Measurements from ENCODE around the gene ATXN3L. TPM values are rescaled to one million over a fixed set of nuclear protein-coding genes. Genes with fewer than 3 reads are reported as not detected.

Gene ATXN3L
- total RNA-seq, 2 experiments from 2014 or later = not detected

DNA sequence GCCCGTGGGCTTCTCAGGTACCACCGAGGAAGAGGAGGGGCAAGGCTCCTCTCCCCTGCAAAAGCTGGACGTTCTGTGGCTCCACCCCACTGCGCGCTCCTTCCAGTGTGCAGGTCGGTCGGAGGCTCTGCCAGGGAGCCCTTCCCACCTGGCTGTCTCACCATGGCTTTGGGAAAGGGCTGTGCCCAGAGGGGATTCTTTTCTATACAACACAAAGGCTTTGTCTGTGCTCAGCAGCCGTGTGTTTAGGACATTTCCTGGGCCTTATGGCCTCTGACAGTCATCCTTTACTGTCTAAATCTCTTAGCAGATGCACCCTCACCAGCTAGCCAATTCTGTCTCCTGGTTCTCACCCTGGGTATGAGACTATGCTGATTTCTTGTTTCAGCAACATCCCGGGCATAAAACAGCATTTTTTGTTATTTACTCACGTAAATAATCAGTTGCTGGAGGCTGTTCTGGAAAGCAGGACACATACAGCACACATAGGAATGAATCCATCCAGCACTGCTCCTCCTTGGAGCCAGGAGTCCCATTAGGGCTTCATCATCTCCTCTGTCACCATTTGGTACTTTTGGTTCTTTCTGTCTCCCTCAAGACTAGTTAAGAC, 20.4 kb upstream of the ATXN3L start:
- H3K9me3 Mint-ChIP-seq = no peaks in the 10 kb centered on the region
- no peaks in the 10 kb centered on the region for H3K4me1 Mint-ChIP-seq (ENCODE audit: low read depth)
- no peaks in the 10 kb centered on the region for H3K36me3 Mint-ChIP-seq (ENCODE audit: low read depth)
- intact Hi-C loops (cut with micrococcal nuclease) = no loop called here
- DNase-seq = no peak
- no peak overlapping the region for H3K4me3 Mint-ChIP-seq
- CTCF ChIA-PET = interaction anchor here (0.6 to 1.4 kb wide), 3 partner anchors 10 to 394 kb away, joined by 3 to 4 read pairs (median 3); no protein-coding TSS in a partner anchor
- H3K27ac Mint-ChIP-seq = no peak overlapping the region
- no peaks in the 10 kb centered on the region for H3K27me3 Mint-ChIP-seq (ENCODE audit: low read depth)

DNA sequence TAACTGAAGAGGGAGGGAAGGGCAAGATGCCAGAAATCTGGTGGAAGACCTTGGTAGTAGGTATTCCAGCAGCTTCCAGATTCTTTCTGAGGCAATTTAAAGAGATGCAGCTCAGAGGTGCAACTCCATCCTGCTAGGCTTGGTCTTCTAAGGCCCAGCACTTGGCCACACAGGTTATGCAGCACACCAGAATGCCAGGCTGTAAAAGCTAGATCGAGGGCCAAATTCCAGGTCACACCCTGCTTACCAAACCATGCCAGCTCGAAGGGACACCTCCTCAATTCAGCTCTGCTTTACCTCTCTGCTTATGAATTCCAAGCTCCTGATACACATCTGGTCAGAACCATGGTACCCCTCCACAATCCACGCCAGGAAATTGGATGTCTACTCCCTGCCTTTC, 19.8 kb upstream of the ATXN3L start:
- Mint-ChIP-seq H3K27me3 (ENCODE audit: low read depth) (no peaks in the 10 kb centered on the region), H3K4me1 (ENCODE audit: low read depth) (no peaks in the 10 kb centered on the region), H3K4me3 (no peak overlapping the region), H3K27ac (no peak overlapping the region), H3K9me3 (no peaks in the 10 kb centered on the region), H3K36me3 (ENCODE audit: low read depth) (no peaks in the 10 kb centered on the region)
- DNase-seq = no peak
- CTCF ChIA-PET = interaction anchor here (0.6 to 1.4 kb wide), 3 partner anchors 11 to 393 kb away, joined by 3 to 4 read pairs (median 3); no protein-coding TSS in a partner anchor
- intact Hi-C loops (cut with micrococcal nuclease) = no loop called here

DNA sequence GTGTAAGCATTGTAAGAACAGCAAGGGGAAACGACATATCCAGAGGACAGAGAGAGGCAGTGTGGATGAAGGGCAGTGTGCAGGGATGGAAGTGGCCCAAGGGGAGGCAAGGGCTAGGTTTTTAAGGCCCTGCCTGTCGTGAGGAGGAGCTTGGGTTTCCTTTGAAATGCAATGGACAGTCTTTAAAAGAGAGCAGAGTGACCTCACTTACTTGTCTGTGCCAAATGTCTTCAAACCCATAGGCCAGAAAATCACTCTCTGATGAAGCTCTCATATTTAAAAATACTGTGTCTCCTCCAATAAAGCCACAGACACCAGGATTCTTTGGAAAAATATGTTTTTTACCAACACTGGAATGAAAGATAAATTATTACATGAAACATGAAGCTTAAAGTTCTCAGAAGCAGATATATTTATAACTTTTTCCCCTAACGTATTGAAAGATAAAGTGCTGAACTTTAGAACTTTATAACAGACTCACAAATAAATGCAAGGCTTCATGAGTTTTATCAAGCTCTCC, 19.2 kb upstream of the ATXN3L start:
- CTCF ChIA-PET = interaction anchor here (0.7 to 1.4 kb wide), 3 partner anchors 11 to 393 kb away, joined by 3 to 4 read pairs (median 3); no protein-coding TSS in a partner anchor
- Mint-ChIP-seq H3K27ac (no peak overlapping the region), H3K9me3 (no peaks in the 10 kb centered on the region), H3K36me3 (ENCODE audit: low read depth) (no peaks in the 10 kb centered on the region), H3K27me3 (ENCODE audit: low read depth) (no peaks in the 10 kb centered on the region), H3K4me1 (ENCODE audit: low read depth) (no peaks in the 10 kb centered on the region), H3K4me3 (no peak overlapping the region)
- intact Hi-C loops (cut with micrococcal nuclease) = no loop called here
- DNase-seq = no peak

DNA sequence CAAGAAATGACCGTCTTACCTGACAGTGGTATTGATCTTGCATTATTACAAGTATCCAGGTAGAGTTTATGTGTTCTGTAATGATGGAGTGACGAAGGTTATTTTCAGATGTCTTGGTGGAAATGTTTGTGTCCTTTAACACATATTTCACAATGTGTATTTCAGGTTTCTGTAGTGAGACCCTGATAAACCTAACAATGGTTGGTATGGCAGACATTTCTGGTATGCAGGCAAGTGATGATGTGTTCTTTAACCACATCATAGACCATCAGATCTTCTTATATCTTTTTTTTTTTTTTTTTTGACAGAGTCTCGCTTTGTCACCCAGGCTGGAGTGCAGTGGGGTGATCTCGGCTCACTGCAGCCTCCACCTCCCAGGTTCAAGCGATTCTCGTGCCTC, 14.6 kb upstream of the ATXN3L start:
- H3K4me3 Mint-ChIP-seq = no peak overlapping the region
- H3K27me3 Mint-ChIP-seq (ENCODE audit: low read depth) = no peaks in the 10 kb centered on the region
- intact Hi-C loops (cut with micrococcal nuclease) = loop anchor here (5.0 kb wide), 1 partner anchor 713 kb away; no protein-coding TSS in a partner anchor
- DNase-seq = no peak
- no peak overlapping the region for H3K27ac Mint-ChIP-seq
- H3K36me3 Mint-ChIP-seq (ENCODE audit: low read depth) = no peaks in the 10 kb centered on the region
- H3K9me3 Mint-ChIP-seq = no peaks in the 10 kb centered on the region
- H3K4me1 Mint-ChIP-seq (ENCODE audit: low read depth) = no peaks in the 10 kb centered on the region
- CTCF ChIA-PET = no interaction called here

DNA sequence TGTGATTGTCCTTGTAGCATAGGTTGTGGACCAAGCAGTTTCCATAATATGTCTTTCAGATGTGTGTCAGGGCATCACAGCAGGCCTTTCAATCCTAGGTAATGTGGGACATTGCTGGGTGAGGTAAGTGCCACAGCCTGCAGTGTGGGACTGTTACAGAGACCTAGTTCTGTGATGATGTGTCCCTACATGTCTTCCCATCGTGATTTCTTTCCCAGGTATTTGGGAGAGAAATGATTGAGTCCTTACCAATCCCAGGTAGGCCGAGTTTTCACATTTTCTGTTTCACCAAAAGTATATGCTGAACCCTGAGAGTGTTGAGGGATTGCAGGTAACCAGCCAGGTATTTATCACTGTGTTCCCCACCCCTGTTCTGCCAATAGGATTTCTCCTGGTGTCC, 10.6 kb upstream of the ATXN3L start:
- no peaks in the 10 kb centered on the region for H3K27me3 Mint-ChIP-seq (ENCODE audit: low read depth)
- intact Hi-C loops (cut with micrococcal nuclease) = loop anchor here (5.0 kb wide), 1 partner anchor 717 kb away; no protein-coding TSS in a partner anchor
- H3K36me3 Mint-ChIP-seq (ENCODE audit: low read depth) = no peaks in the 10 kb centered on the region
- H3K27ac Mint-ChIP-seq = no peak overlapping the region
- no peaks in the 10 kb centered on the region for H3K4me1 Mint-ChIP-seq (ENCODE audit: low read depth)
- no peak for DNase-seq
- CTCF ChIA-PET = no interaction called here
- no peaks in the 10 kb centered on the region for H3K9me3 Mint-ChIP-seq
- no peak overlapping the region for H3K4me3 Mint-ChIP-seq

DNA sequence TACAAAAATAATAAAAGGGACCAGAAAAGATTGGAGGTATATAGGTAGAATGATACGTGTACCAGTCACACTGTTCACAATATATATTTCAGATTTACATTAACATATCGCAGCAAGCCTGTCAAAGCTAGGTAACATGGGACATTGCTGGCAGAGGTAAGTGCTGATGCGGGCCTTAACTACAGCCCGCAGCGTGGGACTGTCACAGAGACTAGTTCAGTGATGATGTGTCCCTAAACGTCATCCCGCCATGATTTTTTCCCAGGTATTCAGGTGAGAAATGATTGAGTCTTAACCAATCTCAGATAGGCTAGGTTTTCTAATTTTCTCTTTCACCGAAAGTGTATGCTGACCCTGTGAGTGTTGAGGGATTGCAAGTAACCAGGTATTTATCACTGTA, 7.8 kb upstream of the ATXN3L start:
- no peak overlapping the region for H3K27ac Mint-ChIP-seq

DNA sequence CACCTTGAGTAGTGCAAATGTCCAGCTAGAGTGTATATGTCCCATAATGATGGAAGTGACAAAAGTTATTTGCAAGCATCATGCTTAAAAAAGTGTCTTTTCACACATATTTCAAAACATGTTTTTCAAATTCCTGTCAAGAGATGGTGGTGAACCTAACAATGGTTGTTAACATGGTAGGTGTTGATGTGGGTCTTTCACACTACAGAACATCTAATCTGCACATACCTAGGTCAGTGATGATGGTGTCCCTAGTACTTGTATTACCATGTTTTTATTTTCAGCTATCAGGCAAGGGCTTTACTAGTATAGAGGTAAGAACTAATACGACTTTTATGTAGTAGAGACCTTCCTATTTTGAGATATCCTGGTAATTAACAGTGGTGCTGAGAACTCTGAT, 3.4 kb upstream of the ATXN3L start:
- no peak overlapping the region for H3K4me3 Mint-ChIP-seq
- intact Hi-C loops (cut with micrococcal nuclease) = no loop called here
- no peaks in the 10 kb centered on the region for H3K4me1 Mint-ChIP-seq (ENCODE audit: low read depth)
- no peaks in the 10 kb centered on the region for H3K9me3 Mint-ChIP-seq
- H3K36me3 Mint-ChIP-seq (ENCODE audit: low read depth) = no peaks in the 10 kb centered on the region
- no peak for DNase-seq
- CTCF ChIA-PET = no interaction called here
- no peak overlapping the region for H3K27ac Mint-ChIP-seq
- H3K27me3 Mint-ChIP-seq (ENCODE audit: low read depth) = no peaks in the 10 kb centered on the region

More for the DNA sequence above, 7.8 kb upstream of the ATXN3L start:
- CTCF ChIA-PET = no interaction called here
- intact Hi-C loops (cut with micrococcal nuclease) = no loop called here
- no peaks in the 10 kb centered on the region for H3K9me3 Mint-ChIP-seq
- no peaks in the 10 kb centered on the region for H3K4me1 Mint-ChIP-seq (ENCODE audit: low read depth)
- H3K36me3 Mint-ChIP-seq (ENCODE audit: low read depth) = no peaks in the 10 kb centered on the region
- no peak overlapping the region for H3K4me3 Mint-ChIP-seq
- DNase-seq = no peak
- no peaks in the 10 kb centered on the region for H3K27me3 Mint-ChIP-seq (ENCODE audit: low read depth)

DNA sequence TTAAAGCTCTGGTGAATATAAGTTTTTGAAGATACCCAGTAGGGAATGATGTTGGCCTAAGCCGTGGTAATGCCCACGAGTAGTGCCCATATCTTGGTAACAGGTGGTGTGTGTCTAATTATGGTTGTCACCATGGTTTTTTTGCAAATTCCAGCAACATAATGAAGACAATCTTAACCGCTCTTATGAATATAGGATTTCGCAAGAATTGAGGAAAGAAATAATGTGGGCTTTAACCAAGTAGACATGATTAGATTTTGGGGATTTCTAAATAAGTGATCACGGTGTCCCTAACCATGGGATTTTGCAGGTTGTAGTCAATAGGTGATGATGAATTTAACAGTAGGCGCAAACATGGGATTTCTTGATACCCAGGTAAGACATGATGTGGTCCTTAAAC, 2.5 kb downstream of the ATXN3L start:
- no peak for DNase-seq
- H3K4me3 Mint-ChIP-seq = no peak overlapping the region
- H3K27ac Mint-ChIP-seq = no peak overlapping the region
- no peaks in the 10 kb centered on the region for H3K4me1 Mint-ChIP-seq (ENCODE audit: low read depth)
- CTCF ChIA-PET = no interaction called here
- intact Hi-C loops (cut with micrococcal nuclease) = no loop called here
- no peaks in the 10 kb centered on the region for H3K27me3 Mint-ChIP-seq (ENCODE audit: low read depth)
- no peaks in the 10 kb centered on the region for H3K9me3 Mint-ChIP-seq
- H3K36me3 Mint-ChIP-seq (ENCODE audit: low read depth) = no peaks in the 10 kb centered on the region

DNA sequence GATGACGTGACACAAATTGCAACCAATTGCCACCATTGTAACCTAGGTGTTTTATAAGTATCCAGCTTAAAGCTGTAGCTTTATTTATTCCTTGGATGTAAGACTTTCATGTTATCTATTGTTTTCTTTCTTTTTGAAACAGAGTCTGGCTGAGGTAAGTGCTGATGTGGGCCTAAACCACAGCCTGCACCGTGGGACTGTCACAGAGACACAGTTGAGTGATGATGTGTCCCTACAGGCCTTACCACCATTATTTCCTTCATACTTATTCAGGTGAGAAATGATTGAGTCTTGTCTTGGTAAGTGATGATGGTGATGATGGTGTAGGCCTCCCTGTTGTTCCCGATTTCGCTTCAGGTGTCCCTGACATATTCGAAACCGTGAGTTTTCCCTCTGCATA, 8.3 kb downstream of the ATXN3L start:
- no peak for DNase-seq
- Mint-ChIP-seq H3K36me3 (ENCODE audit: low read depth) (no peaks in the 10 kb centered on the region), H3K4me3 (no peak overlapping the region), H3K27ac (no peak overlapping the region), H3K9me3 (no peaks in the 10 kb centered on the region), H3K4me1 (ENCODE audit: low read depth) (no peaks in the 10 kb centered on the region), H3K27me3 (ENCODE audit: low read depth) (no peaks in the 10 kb centered on the region)
- CTCF ChIA-PET = no interaction called here
- intact Hi-C loops (cut with micrococcal nuclease) = no loop called here

DNA sequence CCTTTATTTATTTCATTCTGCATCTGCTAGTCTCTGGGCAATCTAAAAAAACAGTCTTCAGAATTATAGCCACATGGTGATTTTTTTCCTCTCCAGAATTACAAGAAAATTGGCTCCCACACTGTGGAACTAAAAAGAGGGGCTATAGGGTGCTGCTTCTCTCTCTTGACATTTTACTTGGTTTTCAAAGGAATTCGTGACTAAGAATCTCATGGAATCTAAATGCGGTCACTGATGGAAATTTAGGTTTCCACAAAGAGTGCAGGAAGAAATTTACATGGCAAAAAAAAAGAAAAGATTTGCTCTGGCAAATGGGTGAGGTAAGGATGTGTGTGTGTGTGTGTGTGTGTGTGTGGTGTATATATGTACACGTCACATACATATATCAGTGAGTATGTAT, 10.2 kb downstream of the ATXN3L start:
- CTCF ChIA-PET = no interaction called here
- H3K9me3 Mint-ChIP-seq = no peaks in the 10 kb centered on the region
- no peak overlapping the region for H3K4me3 Mint-ChIP-seq
- intact Hi-C loops (cut with micrococcal nuclease) = no loop called here
- no peaks in the 10 kb centered on the region for H3K36me3 Mint-ChIP-seq (ENCODE audit: low read depth)
- no peaks in the 10 kb centered on the region for H3K27me3 Mint-ChIP-seq (ENCODE audit: low read depth)
- H3K4me1 Mint-ChIP-seq (ENCODE audit: low read depth) = no peaks in the 10 kb centered on the region
- H3K27ac Mint-ChIP-seq = no peak overlapping the region
- DNase-seq = no peak

DNA sequence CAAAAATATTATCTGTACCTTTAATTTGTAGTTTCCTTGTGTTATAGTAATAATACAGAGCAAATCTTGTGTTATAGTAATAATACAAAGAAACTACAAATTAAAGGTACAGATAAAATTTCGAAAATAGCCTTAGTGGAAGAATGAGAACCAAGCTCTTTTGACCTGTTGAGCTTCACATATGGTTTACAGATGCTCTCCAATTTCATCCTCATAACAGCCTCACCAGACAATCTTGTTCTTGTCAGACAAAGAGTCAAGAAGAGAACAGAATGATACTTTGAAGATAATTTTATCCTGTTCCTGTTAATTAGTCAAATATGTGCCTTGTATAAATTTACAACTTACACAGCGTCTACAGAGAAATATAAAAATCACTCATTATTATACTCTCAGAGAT, 12.8 kb downstream of the ATXN3L start:
- peaks cover 1% of the 10 kb centered on the region for H3K36me3 Mint-ChIP-seq (ENCODE audit: low read depth)
- H3K4me3 Mint-ChIP-seq = no peak overlapping the region
- DNase-seq = no peak
- intact Hi-C loops (cut with micrococcal nuclease) = no loop called here
- H3K9me3 Mint-ChIP-seq = no peaks in the 10 kb centered on the region
- H3K4me1 Mint-ChIP-seq (ENCODE audit: low read depth) = peaks cover 11% of the 10 kb centered on the region
- no peak overlapping the region for H3K27ac Mint-ChIP-seq
- CTCF ChIA-PET = interaction anchor here (0.7 kb wide), 1 partner anchor 9 kb away, joined by 3 read pairs; no protein-coding TSS in a partner anchor
- H3K27me3 Mint-ChIP-seq (ENCODE audit: low read depth) = no peaks in the 10 kb centered on the region

DNA sequence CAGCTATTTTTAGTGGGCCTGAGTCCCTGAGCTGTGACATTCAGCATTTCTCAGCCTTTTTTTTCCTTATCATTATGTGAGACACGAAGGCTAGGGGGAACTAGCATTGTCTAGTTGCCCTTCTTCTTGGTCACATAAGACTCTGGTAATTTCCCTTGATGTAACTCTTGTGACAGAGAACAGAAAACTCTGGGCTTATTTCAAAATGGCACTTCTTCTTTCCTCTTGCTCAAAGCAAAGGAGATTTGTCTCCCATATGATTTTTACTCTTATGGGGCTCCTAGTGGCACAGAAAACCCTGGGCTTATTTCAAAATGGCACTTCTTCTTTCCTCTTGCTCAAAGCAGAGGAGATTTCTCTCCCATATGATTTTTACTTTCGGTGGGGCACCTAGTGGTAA, 14.7 kb downstream of the ATXN3L start:
- Mint-ChIP-seq H3K4me1 (ENCODE audit: low read depth) (peaks cover 20% of the 10 kb centered on the region), H3K36me3 (ENCODE audit: low read depth) (peaks cover 1% of the 10 kb centered on the region), H3K27ac (no peak overlapping the region), H3K9me3 (no peaks in the 10 kb centered on the region), H3K4me3 (no peak overlapping the region), H3K27me3 (ENCODE audit: low read depth) (no peaks in the 10 kb centered on the region)
- CTCF ChIA-PET = no interaction called here
- intact Hi-C loops (cut with micrococcal nuclease) = no loop called here
- DNase-seq = no peak

DNA sequence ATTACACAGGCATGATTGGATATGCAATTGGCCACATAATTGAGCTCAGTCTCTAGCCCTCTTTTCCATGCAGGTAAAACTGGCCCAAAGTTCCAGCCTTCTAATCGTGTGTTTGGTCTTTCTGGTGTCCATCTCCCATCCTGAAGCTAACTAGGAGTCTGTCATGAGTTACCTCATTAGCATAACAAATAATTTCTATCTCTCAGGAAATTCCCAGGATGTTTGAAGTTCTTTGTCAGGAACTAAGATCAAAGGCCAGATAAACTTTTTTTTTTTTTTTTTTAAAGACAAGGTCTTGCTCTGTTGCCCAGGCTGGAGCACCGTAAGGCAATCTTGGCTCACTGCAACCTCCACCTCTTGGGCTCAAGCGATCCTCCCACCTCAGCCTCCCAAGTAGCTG, 15.8 kb downstream of the ATXN3L start:
- H3K27me3 Mint-ChIP-seq (ENCODE audit: low read depth) = no peaks in the 10 kb centered on the region
- peaks cover 1% of the 10 kb centered on the region for H3K36me3 Mint-ChIP-seq (ENCODE audit: low read depth)
- no peak for DNase-seq
- CTCF ChIA-PET = no interaction called here
- no peak overlapping the region for H3K27ac Mint-ChIP-seq
- intact Hi-C loops (cut with micrococcal nuclease) = no loop called here
- H3K9me3 Mint-ChIP-seq = no peaks in the 10 kb centered on the region
- peaks cover 26% of the 10 kb centered on the region for H3K4me1 Mint-ChIP-seq (ENCODE audit: low read depth)
- H3K4me3 Mint-ChIP-seq = no peak overlapping the region

Data from activated naive CD4-positive, alpha-beta T cell treated with anti-CD3 and anti-CD28 coated beads for 36 hours (primary cell).